Measurements from ENCODE around the gene ACTA1.

DNA sequence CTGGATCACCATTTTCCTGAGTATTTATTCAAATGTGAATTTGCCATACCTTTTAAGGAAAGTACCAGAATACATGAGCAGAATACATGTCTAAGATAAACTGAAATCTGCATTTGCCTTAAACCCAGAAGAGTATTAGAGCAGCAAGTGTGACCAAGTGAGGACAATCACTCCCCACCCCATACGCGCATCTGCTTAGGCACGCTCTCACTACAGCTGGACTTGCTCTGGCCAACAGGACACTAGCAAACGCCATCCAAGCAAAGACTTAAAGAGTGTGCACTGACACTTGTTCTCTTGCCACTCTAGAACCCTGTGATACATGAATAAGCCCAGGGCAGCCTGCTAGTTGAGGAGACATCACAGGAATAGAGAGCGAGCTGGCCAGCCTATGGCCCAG is 48.6 kb upstream of the ACTA1 start:
- TF ChIP-seq CTCF (conservative IDR thresholded peaks at IDR 0.05; ENCODE audit: low read length): no peak
- no peak for TF ChIP-seq EZH2phosphoT487 (IDR thresholded peaks at IDR 0.05; ENCODE audit: borderline replicate concordance, low read depth, low read length)

All from OCI-LY7 (cell line).